ACC112 (cell line): ENCODE data around the gene MLLT6.

Experiments
- H2AFZ ChIP-seq: fragments of 200-600 bp; sonication (generic); one replicate; pipeline ENCODE4 v1.6.0; 2017; ENCODE audit warnings: antibody characterized with exemption, low read length; ENCODE audit not compliant: unreplicated experiment
- H3K27ac ChIP-seq: fragments of 200-600 bp; sonication (generic); 2 replicates; pipeline ENCODE4 v1.5.1; 2014; ENCODE audit warnings: low read depth, mild to moderate bottlenecking, antibody characterized with exemption, low read length, moderate library complexity
- H3K27me3 ChIP-seq: fragments of 200-600 bp; sonication (generic); 2 replicates; pipeline ENCODE4 v1.6.1; 2014; ENCODE audit warnings: mild to moderate bottlenecking, antibody characterized with exemption, low read length, moderate library complexity, mixed read lengths; ENCODE audit not compliant: insufficient read depth
- H3K36me3 ChIP-seq: fragments of 200-600 bp; sonication (generic); 2 replicates; pipeline ENCODE4 v1.6.1; 2016; ENCODE audit warnings: mild to moderate bottlenecking, antibody characterized with exemption, low read length, moderate library complexity, mixed read lengths; ENCODE audit not compliant: insufficient read depth
- H3K4me1 ChIP-seq: fragments of 200-600 bp; sonication (generic); one replicate; pipeline ENCODE4 v1.6.1; 2016; ENCODE audit warnings: low read length, mixed read lengths; ENCODE audit not compliant: insufficient read depth, unreplicated experiment, control insufficient read depth
- H3K4me3 ChIP-seq: fragments of 200-600 bp; sonication (generic); 2 replicates; pipeline ENCODE4 v1.5.1; 2014; ENCODE audit warnings: mild to moderate bottlenecking, low read depth, low read length
- H3K79me2 ChIP-seq: fragments of 200-600 bp; sonication (generic); one replicate; pipeline ENCODE4 v1.6.0; 2016; ENCODE audit warnings: low read length; ENCODE audit not compliant: control insufficient read depth, unreplicated experiment, insufficient read depth

Gene MLLT6

GRCh38 chr17:38709864-38710603, 5.0 kb downstream of the MLLT6 start:
- H2AFZ ChIP-seq, result no peak overlapping the region
- H3K4me3 ChIP-seq, result no peak overlapping the region
- H3K27me3 ChIP-seq, result no peaks in the 10 kb centered on the region
- H3K36me3 ChIP-seq, result 0 out of 2 replicates have a peak, but pooled peaks cover 6% of the 10 kb centered on the region
- H3K4me1 ChIP-seq, result no peaks in the 10 kb centered on the region
- peaks cover 22% of the 10 kb centered on the region for H3K79me2 ChIP-seq
- H3K27ac ChIP-seq, result no peak overlapping the region

GRCh38 chr17:38710604-38710962, 5.5 kb downstream of the MLLT6 start:
- H3K36me3 ChIP-seq, result 0 out of 2 replicates have a peak, but pooled peaks cover 6% of the 10 kb centered on the region
- H3K79me2 ChIP-seq, result peaks cover 20% of the 10 kb centered on the region

GRCh38 chr17:38710985-38711384, 5.9 kb downstream of the MLLT6 start:
- H3K27ac ChIP-seq, result no peak overlapping the region
- no peaks in the 10 kb centered on the region for H3K4me1 ChIP-seq
- no peaks in the 10 kb centered on the region for H3K27me3 ChIP-seq
- peaks cover 16% of the 10 kb centered on the region for H3K79me2 ChIP-seq
- no peak overlapping the region for H3K4me3 ChIP-seq
- no peak overlapping the region for H2AFZ ChIP-seq
- H3K36me3 ChIP-seq, result 0 out of 2 replicates have a peak, but pooled peaks cover 6% of the 10 kb centered on the region

More at GRCh38 chr17:38710604-38710962, 5.5 kb downstream of the MLLT6 start:
- Histone ChIP-seq H3K4me3 (no peak overlapping the region), H3K27me3 (no peaks in the 10 kb centered on the region), H3K27ac (no peak overlapping the region), H2AFZ (no peak overlapping the region), H3K4me1 (no peaks in the 10 kb centered on the region)

- H3K27me3 ChIP-seq, result no peaks in the 10 kb centered on the region
- H3K36me3 ChIP-seq, result 0 out of 2 replicates have a peak, but pooled peaks cover 6% of the 10 kb centered on the region
- no peak overlapping the region for H3K4me3 ChIP-seq
- no peak overlapping the region for H3K27ac ChIP-seq
- H2AFZ ChIP-seq, result no peak overlapping the region
- no peaks in the 10 kb centered on the region for H3K4me1 ChIP-seq
- H3K79me2 ChIP-seq, result peaks cover 7% of the 10 kb centered on the region
Measured at GRCh38 chr17:38711792-38712571, 6.9 kb downstream of the MLLT6 start.

- H3K79me2 ChIP-seq, result peaks cover 3% of the 10 kb centered on the region
- no peaks in the 10 kb centered on the region for H3K27me3 ChIP-seq
- 0 out of 2 replicates have a peak, but pooled peaks cover 6% of the 10 kb centered on the region for H3K36me3 ChIP-seq
- no peaks in the 10 kb centered on the region for H3K4me1 ChIP-seq
- no peak overlapping the region for H2AFZ ChIP-seq
- no peak overlapping the region for H3K27ac ChIP-seq
- H3K4me3 ChIP-seq, result no peak overlapping the region
Measured at GRCh38 chr17:38712593-38712992, 7.5 kb downstream of the MLLT6 start.

DNA sequence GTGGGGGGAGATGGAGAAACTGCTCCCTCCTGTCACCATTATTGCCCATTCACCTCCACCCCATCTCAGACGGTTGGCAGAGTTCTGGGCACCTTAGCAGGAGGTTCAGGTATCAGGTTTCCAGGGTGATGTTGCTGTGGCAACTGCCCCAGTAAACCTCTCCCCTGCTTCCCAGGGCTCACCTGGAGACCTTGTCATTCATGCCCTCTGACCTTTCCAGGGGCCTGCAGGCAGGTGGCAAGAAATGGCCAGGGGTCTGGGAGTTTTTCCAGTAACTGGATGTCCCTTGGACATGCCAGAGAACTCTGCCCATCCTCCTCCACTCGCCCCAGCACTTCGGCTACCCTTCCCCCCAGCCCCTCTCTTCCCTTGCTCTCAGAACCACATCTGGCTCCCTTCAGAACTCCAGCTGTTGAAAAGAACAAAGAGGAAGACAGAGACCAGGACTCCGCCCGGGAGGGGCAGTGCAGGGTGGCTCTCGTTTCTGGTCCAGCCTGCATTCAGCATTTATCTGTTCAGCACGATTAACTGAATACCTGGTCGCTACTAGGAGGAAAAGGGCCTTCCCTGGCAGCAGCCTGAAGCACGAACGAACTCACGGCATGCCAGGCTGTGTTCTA, 8.5 kb downstream of the MLLT6 start:
- H3K27ac ChIP-seq, result no peak overlapping the region
- H2AFZ ChIP-seq, result no peak overlapping the region
- no peaks in the 10 kb centered on the region for H3K79me2 ChIP-seq
- H3K27me3 ChIP-seq, result no peaks in the 10 kb centered on the region
- peaks cover 10% of the 10 kb centered on the region; the same call in 1 of the 2 replicates for H3K36me3 ChIP-seq
- no peak overlapping the region for H3K4me3 ChIP-seq
- no peaks in the 10 kb centered on the region for H3K4me1 ChIP-seq

DNA sequence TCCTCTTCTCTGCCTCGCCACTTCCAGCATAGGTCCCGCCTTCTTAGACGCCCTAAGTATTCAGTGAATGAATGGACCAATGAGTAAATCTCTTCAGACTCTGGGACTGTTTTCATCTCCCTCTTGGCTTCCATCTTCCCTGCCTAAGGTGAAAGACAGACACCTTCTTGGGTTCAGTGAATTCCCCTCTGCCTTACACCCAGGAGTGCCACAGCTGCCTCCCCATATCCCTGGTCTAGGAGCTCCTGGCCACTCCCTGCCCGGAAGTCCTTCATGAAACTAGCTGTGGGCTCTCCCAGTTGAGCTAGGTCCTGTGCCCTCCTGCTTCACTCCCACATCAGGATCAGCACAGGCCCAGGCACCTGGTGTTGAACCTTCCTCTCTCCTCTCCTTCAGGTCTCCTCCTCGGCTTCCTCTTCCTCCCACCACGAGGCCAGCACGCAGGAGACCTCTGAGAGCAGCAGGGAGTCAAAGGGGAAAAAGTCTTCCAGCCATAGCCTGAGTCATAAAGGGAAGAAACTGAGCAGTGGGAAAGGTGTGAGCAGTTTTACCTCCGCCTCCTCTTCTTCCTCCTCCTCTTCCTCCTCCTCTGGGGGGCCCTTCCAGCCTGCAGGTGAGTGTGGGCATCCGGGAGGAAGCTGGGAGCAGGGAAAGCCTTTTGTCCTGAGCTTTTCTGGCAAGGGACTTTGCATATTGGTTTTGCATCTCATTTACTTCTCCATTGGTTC, 10.3 kb downstream of the MLLT6 start:
- Histone ChIP-seq H2AFZ (no peak overlapping the region), H3K4me3 (no peak overlapping the region), H3K36me3 (peaks cover 8% of the 10 kb centered on the region; the same call in 1 of the 2 replicates), H3K27me3 (no peaks in the 10 kb centered on the region), H3K4me1 (no peaks in the 10 kb centered on the region), H3K27ac (no peak overlapping the region), H3K79me2 (no peaks in the 10 kb centered on the region)

- no peaks in the 10 kb centered on the region for H3K27me3 ChIP-seq
- H3K4me3 ChIP-seq, result no peak overlapping the region
- no peaks in the 10 kb centered on the region for H3K79me2 ChIP-seq
- H3K36me3 ChIP-seq, result peaks cover 8% of the 10 kb centered on the region; the same call in 1 of the 2 replicates
- no peak overlapping the region for H3K27ac ChIP-seq
- H3K4me1 ChIP-seq, result no peaks in the 10 kb centered on the region
- no peak overlapping the region for H2AFZ ChIP-seq
Measured at GRCh38 chr17:38716368-38717005, 11.4 kb downstream of the MLLT6 start.

DNA sequence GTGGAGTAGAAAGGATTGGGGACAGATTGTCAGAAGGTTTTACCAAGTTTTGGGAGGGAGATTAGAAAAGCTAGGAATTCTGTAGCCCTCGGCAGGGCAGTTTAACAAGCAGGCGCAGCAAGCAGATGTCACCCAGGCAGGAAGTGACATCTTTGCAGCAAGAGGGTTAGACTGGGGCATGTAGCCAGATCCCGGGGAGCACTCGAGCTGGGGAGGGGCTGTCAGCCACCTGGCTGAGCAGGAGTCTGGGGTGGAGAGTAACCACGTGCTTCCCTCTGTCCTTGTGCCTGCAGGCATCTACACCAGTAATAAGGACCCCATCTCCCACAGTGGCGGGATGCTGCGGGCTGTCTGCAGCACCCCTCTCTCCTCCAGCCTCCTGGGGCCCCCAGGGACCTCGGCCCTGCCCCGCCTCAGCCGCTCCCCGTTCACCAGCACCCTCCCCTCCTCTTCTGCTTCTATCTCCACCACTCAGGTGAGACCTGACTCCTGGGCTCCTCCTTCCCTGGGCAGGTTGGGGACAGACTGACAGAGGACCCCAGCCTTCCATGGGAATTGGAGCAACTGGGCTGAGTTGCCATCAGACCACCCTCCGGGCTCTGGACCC, 12.2 kb downstream of the MLLT6 start:
- H3K79me2 ChIP-seq, result no peaks in the 10 kb centered on the region
- peaks cover 8% of the 10 kb centered on the region; the same call in 1 of the 2 replicates for H3K36me3 ChIP-seq
- H2AFZ ChIP-seq, result no peak overlapping the region
- no peak overlapping the region for H3K4me3 ChIP-seq
- H3K27me3 ChIP-seq, result no peaks in the 10 kb centered on the region
- no peak overlapping the region for H3K27ac ChIP-seq
- H3K4me1 ChIP-seq, result no peaks in the 10 kb centered on the region
